ENCODE measurements around the gene SLC25A40.
A peak's percentile ranks its signal among the peaks of the same experiment; 100 is the strongest.

Gene SLC25A40

DNA sequence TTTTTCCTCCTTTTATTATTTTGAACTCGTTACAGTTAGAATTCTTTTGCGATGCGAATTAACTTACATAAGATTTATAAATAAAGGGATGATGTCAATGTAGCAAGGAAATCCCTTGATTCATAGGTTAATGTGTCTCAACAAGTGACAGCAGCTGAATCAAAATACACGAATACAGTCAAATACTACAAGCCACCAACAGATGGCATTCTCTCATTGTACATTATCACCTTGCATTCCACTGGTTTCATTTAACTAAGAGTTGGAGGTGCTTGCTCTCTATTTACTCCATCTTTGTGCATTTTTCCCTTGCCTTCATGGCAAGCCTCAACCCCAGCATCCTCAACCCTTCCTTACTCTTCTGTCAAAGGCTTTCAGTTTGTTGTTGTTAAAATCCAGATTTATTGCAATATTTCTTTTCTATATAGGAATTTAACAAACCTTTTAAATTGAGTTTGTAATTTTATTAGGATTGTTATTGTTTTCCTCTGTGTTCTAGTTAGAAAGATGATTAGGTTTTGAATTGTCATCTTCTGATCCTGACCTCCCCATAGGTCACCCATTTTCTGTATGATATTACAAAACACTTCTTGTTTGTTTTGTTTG is 78.3 kb downstream of the SLC25A40 start:
- no peak for TF ChIP-seq EZH2phosphoT487 (IDR thresholded peaks at IDR 0.05; ENCODE audit: borderline replicate concordance, low read length)
- TF ChIP-seq, protein P1, sequence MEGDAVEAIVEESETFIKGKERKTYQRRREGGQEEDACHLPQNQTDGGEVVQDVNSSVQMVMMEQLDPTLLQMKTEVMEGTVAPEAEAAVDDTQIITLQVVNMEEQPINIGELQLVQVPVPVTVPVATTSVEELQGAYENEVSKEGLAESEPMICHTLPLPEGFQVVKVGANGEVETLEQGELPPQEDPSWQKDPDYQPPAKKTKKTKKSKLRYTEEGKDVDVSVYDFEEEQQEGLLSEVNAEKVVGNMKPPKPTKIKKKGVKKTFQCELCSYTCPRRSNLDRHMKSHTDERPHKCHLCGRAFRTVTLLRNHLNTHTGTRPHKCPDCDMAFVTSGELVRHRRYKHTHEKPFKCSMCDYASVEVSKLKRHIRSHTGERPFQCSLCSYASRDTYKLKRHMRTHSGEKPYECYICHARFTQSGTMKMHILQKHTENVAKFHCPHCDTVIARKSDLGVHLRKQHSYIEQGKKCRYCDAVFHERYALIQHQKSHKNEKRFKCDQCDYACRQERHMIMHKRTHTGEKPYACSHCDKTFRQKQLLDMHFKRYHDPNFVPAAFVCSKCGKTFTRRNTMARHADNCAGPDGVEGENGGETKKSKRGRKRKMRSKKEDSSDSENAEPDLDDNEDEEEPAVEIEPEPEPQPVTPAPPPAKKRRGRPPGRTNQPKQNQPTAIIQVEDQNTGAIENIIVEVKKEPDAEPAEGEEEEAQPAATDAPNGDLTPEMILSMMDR (IDR thresholded peaks at IDR 0.05; ENCODE audit: low read depth, low read length, poor library complexity, severe bottlenecking): peak; percentile 81
- H3K4me3 ChIP-seq (ENCODE audit: low read length): no peak overlapping the region
- H3K9me2 ChIP-seq (replicated peaks; ENCODE audit: control insufficient read depth, low read length): no peaks in the 10 kb centered on the region
- H3F3A ChIP-seq (ENCODE audit: control insufficient read depth, insufficient read depth): no peaks in the 10 kb centered on the region
- no peaks in the 10 kb centered on the region for H3K79me2 ChIP-seq (ENCODE audit: control insufficient read depth, low read length)
- H3K9me3 ChIP-seq (ENCODE audit: control insufficient read depth, insufficient read depth, low read length): no peaks in the 10 kb centered on the region; the same call in 1 of the 2 replicates
- H3K27ac ChIP-seq (ENCODE audit: low read depth, low read length): no peak overlapping the region
- H3K36me3 ChIP-seq (ENCODE audit: control insufficient read depth, low read length): no peaks in the 10 kb centered on the region
- H3K4me2 ChIP-seq (ENCODE audit: low read length): no peak overlapping the region
- no peaks in the 10 kb centered on the region for H4K20me1 ChIP-seq (ENCODE audit: control insufficient read depth, insufficient read depth, low read depth, low read length)
- no peaks in the 10 kb centered on the region for H3K4me1 ChIP-seq (ENCODE audit: control insufficient read depth, low read length)
- H3K27me3 ChIP-seq (ENCODE audit: control insufficient read depth, low read length): peaks cover 4% of the 10 kb centered on the region; the same call in 1 of the 2 replicates

DNA sequence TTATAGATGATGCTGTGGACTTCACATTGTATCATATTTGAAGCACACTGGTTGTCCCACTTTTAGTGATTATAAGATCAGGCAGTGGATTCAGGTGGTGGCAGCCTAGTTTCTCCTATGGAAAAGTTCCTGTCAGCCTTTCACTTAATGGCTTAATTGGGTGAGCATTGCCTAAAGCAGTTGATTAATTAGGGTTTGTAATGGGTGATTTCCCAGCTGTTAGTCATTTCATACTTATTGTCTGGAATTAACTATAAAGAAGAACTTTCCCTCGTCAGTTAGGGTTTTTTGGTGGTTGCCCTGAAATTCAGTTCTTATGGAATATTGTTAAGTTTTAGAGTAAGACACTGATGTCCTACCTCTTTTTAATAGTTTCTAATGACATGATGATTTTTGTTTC is 78.8 kb downstream of the SLC25A40 start:
- no peaks in the 10 kb centered on the region; the same call in 1 of the 2 replicates for H3K9me3 ChIP-seq (ENCODE audit: control insufficient read depth, insufficient read depth, low read length)
- H3K9me2 ChIP-seq (replicated peaks; ENCODE audit: control insufficient read depth, low read length): no peaks in the 10 kb centered on the region

DNA sequence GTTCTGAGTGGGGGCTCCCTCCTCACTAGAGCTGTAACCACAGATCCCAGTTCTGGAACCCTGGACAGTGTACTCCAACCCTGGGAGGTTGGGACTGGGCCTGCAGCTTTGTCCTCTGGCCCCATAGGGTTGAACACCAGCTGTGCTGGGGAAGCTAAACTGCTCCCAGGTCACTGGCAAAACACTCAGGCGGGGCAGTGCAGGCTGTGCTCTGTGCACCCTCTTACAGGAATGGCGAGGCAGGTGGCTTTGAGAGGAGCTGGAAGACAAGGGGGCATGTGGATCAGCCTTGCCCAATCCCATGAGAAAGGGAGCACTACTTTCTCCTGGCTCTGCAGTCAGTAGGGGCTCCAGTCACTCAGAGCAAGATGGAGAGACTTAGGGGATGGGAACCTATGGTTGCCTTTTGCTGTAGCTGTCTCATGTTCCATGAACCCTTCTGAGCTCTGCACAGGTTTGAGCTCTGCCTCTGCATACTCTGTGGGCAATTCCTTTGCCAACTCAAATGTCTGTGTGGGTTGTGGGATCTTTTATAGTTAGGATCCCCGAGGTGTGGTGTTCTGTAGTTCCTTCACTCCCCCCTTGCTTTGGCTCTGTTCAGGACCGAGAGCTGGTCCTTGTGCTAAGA is 90.7 kb downstream of the SLC25A40 start:
- no peak overlapping the region for H3K27ac ChIP-seq (ENCODE audit: low read depth, low read length)
- H3K4me2 ChIP-seq (ENCODE audit: low read length): no peak overlapping the region
- H3K4me1 ChIP-seq (ENCODE audit: control insufficient read depth, low read length): no peaks in the 10 kb centered on the region
- TF ChIP-seq, protein P1 (IDR thresholded peaks at IDR 0.05; ENCODE audit: low read depth, low read length, poor library complexity, severe bottlenecking): no peak
- no peak for TF ChIP-seq EZH2phosphoT487 (IDR thresholded peaks at IDR 0.05; ENCODE audit: borderline replicate concordance, low read length)
- H3K9me3 ChIP-seq (ENCODE audit: control insufficient read depth, insufficient read depth, low read length): no peaks in the 10 kb centered on the region
- H4K20me1 ChIP-seq (ENCODE audit: control insufficient read depth, insufficient read depth, low read depth, low read length): no peaks in the 10 kb centered on the region
- peaks cover 12% of the 10 kb centered on the region for H3K27me3 ChIP-seq (ENCODE audit: control insufficient read depth, low read length)
- no peak overlapping the region for H3K4me3 ChIP-seq (ENCODE audit: low read length)
- no peaks in the 10 kb centered on the region for H3K36me3 ChIP-seq (ENCODE audit: control insufficient read depth, low read length)
- H3K9me2 ChIP-seq (replicated peaks; ENCODE audit: control insufficient read depth, low read length): no peaks in the 10 kb centered on the region
- no peaks in the 10 kb centered on the region for H3K79me2 ChIP-seq (ENCODE audit: control insufficient read depth, low read length)
- no peaks in the 10 kb centered on the region for H3F3A ChIP-seq (ENCODE audit: control insufficient read depth, insufficient read depth)

More for the DNA sequence above, 78.8 kb downstream of the SLC25A40 start:
- no peaks in the 10 kb centered on the region for H3F3A ChIP-seq (ENCODE audit: control insufficient read depth, insufficient read depth)
- no peaks in the 10 kb centered on the region for H3K4me1 ChIP-seq (ENCODE audit: control insufficient read depth, low read length)
- peaks cover 4% of the 10 kb centered on the region; the same call in 1 of the 2 replicates for H3K27me3 ChIP-seq (ENCODE audit: control insufficient read depth, low read length)
- H4K20me1 ChIP-seq (ENCODE audit: control insufficient read depth, insufficient read depth, low read depth, low read length): no peaks in the 10 kb centered on the region
- no peak overlapping the region for H3K4me2 ChIP-seq (ENCODE audit: low read length)
- H3K4me3 ChIP-seq (ENCODE audit: low read length): no peak overlapping the region
- no peak for TF ChIP-seq EZH2phosphoT487 (IDR thresholded peaks at IDR 0.05; ENCODE audit: borderline replicate concordance, low read length)
- TF ChIP-seq, protein P1 (IDR thresholded peaks at IDR 0.05; ENCODE audit: low read depth, low read length, poor library complexity, severe bottlenecking): no peak
- H3K36me3 ChIP-seq (ENCODE audit: control insufficient read depth, low read length): no peaks in the 10 kb centered on the region
- no peak overlapping the region for H3K27ac ChIP-seq (ENCODE audit: low read depth, low read length)
- H3K79me2 ChIP-seq (ENCODE audit: control insufficient read depth, low read length): no peaks in the 10 kb centered on the region
